ENCODE data around the gene ARVCF.
A peak's percentile ranks its signal among the peaks of the same experiment; 100 is the strongest.

Gene ARVCF

DNA sequence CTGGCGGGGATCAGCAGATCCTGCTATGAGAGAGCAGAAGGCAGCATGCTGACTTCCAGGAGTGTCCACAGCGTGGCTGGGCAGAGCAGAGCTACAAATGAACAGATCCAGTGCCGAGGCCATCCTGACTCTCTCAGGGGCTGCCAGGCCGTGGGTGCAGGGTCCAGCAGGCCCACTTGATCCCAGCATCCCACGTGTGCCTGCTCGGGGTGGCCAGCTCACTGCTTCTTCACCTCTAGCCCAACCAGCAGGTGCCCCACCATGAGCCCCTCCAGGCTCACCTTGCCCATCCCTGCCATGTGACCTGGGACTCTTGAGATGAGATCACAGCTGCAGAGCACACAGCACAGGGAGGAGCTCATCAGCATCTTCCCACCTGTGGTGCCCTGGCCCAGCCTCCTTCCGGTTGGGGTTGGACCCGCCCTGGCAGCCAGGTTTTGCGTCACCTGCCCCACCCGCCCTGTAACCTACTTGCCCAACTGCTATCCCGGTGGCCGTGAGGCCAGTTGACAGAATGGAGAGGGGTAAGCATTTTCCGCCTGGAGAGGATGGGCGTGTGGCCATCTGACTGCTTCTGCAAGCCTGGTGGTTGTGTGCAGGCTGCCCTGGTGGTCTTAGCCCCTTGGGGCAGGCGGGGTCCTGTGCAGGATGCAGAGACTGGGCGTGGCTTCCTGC lies 15.2 kb upstream of the ARVCF start:
- H3K4me3 ChIP-seq (replicated peaks; ENCODE audit: low read depth, low read length): no peak overlapping the region
- TF ChIP-seq, protein P1, sequence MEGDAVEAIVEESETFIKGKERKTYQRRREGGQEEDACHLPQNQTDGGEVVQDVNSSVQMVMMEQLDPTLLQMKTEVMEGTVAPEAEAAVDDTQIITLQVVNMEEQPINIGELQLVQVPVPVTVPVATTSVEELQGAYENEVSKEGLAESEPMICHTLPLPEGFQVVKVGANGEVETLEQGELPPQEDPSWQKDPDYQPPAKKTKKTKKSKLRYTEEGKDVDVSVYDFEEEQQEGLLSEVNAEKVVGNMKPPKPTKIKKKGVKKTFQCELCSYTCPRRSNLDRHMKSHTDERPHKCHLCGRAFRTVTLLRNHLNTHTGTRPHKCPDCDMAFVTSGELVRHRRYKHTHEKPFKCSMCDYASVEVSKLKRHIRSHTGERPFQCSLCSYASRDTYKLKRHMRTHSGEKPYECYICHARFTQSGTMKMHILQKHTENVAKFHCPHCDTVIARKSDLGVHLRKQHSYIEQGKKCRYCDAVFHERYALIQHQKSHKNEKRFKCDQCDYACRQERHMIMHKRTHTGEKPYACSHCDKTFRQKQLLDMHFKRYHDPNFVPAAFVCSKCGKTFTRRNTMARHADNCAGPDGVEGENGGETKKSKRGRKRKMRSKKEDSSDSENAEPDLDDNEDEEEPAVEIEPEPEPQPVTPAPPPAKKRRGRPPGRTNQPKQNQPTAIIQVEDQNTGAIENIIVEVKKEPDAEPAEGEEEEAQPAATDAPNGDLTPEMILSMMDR (IDR thresholded peaks at IDR 0.05; ENCODE audit: insufficient read depth, low read length, poor library complexity, severe bottlenecking): no peak
- peaks cover 2% of the 10 kb centered on the region; the same call in 1 of the 2 replicates for H3K36me3 ChIP-seq (ENCODE audit: control insufficient read depth, insufficient read depth, low read length)
- DNase-seq (ENCODE audit: extremely low read depth, insufficient read length): peak; percentile 61
- no peaks in the 10 kb centered on the region for H3K27me3 ChIP-seq (replicated peaks; ENCODE audit: control insufficient read depth, insufficient read depth, low read length)

- no peaks in the 10 kb centered on the region for H3K27me3 ChIP-seq (replicated peaks; ENCODE audit: control insufficient read depth, insufficient read depth, low read length)
- no peak overlapping the region for H3K4me3 ChIP-seq (replicated peaks; ENCODE audit: low read depth, low read length)
- DNase-seq (ENCODE audit: extremely low read depth, insufficient read length): no peak
- TF ChIP-seq, protein P1 (IDR thresholded peaks at IDR 0.05; ENCODE audit: insufficient read depth, low read length, poor library complexity, severe bottlenecking): no peak
- peaks cover 4% of the 10 kb centered on the region for H3K36me3 ChIP-seq (ENCODE audit: control insufficient read depth, insufficient read depth, low read length)
Observed at GRCh38 chr22:20029550-20030225, 13.1 kb upstream of the ARVCF start.

GRCh38 chr22:20028855-20029549 lies 12.4 kb upstream of the ARVCF start:
- H3K27me3 ChIP-seq (replicated peaks; ENCODE audit: control insufficient read depth, insufficient read depth, low read length): no peaks in the 10 kb centered on the region
- TF ChIP-seq, protein P1 (IDR thresholded peaks at IDR 0.05; ENCODE audit: insufficient read depth, low read length, poor library complexity, severe bottlenecking): no peak
- no peak for DNase-seq (ENCODE audit: extremely low read depth, insufficient read length)
- H3K4me3 ChIP-seq (replicated peaks; ENCODE audit: low read depth, low read length): no peak overlapping the region
- H3K36me3 ChIP-seq (ENCODE audit: control insufficient read depth, insufficient read depth, low read length): peaks cover 4% of the 10 kb centered on the region

DNA sequence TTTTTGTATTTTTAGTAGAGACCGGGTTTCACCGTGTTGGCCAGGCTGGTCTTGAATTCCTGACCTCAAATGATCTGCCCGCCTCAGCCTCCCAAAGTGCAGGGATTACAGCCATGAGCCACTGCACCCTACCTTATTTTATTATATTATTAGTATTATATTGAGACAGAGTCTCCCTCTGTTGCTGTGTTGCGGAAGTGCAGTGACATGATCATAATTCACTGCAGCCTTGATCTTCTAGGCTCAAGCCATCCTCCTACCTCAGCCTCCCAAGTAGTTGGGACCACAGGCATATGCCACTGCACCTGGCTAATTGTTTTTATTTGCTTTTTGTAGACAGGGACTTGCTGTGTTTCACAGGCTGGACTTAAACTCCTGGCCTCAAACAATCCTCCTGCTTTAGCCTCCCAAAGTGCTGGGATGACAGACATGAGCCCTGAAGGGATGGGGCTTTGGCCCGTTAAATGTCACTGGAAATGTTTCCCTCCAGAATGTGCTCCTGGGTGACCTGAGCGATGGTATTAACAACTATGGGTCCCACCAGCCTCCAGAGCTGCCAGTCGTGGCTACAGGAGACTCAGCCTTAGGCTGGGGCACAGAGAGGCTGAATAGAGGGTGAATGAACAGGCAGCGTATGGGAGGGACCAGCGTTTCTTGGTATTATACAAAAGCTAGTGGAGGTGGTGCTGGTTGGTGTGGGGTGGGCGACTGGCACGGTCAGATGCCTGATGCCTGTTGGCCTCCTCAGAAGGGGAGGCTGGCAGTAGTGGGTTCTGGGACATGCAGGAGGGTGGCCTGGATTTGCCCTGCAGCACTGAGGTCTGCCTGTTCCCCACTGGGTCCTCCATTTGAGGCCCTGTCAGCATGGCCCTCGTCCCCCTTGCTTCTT lies 11.6 kb upstream of the ARVCF start:
- TF ChIP-seq, protein P1 (IDR thresholded peaks at IDR 0.05; ENCODE audit: insufficient read depth, low read length, poor library complexity, severe bottlenecking): peak; percentile 28
- DNase-seq (ENCODE audit: extremely low read depth, insufficient read length): no peak
- Histone ChIP-seq H3K36me3 (ENCODE audit: control insufficient read depth, insufficient read depth, low read length) (peaks cover 4% of the 10 kb centered on the region), H3K4me3 (replicated peaks; ENCODE audit: low read depth, low read length) (no peak overlapping the region), H3K27me3 (replicated peaks; ENCODE audit: control insufficient read depth, insufficient read depth, low read length) (no peaks in the 10 kb centered on the region)

DNA sequence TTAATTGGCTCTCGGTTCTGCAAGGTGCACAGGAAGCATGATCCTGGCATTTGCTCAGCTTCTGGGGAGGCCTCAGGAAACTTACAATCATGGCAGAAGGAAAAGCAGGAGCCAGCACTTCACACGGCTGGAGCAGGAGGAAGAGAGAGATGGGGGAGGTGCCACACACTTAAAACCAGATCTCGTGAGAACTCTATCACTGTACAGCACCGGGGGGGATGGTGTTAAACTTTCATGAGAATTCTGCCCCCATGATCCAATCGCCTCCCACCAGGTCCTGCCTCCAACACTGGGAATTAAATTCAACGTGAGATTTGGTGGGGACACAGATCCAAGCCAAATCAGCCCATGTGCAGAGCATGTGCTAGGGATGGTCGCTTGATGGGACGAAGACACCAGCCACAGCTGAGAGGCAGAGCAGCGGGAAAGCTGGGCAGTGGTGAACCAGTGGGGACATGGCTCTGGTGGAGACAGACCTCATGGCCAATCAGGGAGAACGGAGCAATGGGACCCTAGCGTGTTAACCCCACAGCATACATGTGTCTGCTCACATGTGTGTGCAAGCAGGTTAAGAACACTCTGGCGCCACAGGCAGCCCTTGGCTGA lies 10.5 kb upstream of the ARVCF start:
- Histone ChIP-seq H3K27me3 (replicated peaks; ENCODE audit: control insufficient read depth, insufficient read depth, low read length) (no peaks in the 10 kb centered on the region), H3K4me3 (replicated peaks; ENCODE audit: low read depth, low read length) (no peak overlapping the region), H3K36me3 (ENCODE audit: control insufficient read depth, insufficient read depth, low read length) (peaks cover 2% of the 10 kb centered on the region)
- TF ChIP-seq, protein P1 (IDR thresholded peaks at IDR 0.05; ENCODE audit: insufficient read depth, low read length, poor library complexity, severe bottlenecking): no peak
- DNase-seq (ENCODE audit: extremely low read depth, insufficient read length): no peak

All from GM06990 (cell line).